ENCODE results near the gene TNNC1. TPM values are rescaled to one million over a fixed set of nuclear protein-coding genes. Genes with fewer than 3 reads are reported as not detected.

TNNC1 gene
- total RNA-seq, 4 donors from 2014 or later: 5,017 to 11,453 (median 7,253) TPM

DNA sequence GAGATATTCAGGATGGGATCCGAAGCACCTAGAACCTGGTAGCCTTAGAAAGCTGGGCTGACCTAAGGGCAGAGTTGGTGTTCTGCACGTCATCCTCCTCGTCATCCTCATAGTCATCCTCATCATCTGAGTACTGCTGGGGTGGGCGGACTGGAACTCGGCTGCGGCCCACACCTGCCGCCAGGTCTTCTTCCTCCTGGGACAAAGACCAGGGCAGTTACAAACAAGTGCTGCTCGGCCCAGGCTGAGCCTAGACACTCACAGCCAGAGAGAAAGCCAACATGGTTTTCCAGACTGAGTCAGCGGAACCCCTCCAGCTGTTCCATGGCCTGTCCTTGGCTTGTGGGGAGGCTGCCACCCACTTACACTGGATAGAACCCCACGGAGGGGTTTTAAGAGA lies 49.5 kb downstream of the TNNC1 start:
- DNase-seq (no peak), ATAC-seq (no peak)
- no peak for TF ChIP-seq POLR2A (IDR thresholded peaks at IDR 0.05)
- TF ChIP-seq, protein P1, sequence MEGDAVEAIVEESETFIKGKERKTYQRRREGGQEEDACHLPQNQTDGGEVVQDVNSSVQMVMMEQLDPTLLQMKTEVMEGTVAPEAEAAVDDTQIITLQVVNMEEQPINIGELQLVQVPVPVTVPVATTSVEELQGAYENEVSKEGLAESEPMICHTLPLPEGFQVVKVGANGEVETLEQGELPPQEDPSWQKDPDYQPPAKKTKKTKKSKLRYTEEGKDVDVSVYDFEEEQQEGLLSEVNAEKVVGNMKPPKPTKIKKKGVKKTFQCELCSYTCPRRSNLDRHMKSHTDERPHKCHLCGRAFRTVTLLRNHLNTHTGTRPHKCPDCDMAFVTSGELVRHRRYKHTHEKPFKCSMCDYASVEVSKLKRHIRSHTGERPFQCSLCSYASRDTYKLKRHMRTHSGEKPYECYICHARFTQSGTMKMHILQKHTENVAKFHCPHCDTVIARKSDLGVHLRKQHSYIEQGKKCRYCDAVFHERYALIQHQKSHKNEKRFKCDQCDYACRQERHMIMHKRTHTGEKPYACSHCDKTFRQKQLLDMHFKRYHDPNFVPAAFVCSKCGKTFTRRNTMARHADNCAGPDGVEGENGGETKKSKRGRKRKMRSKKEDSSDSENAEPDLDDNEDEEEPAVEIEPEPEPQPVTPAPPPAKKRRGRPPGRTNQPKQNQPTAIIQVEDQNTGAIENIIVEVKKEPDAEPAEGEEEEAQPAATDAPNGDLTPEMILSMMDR (IDR thresholded peaks at IDR 0.05 in 4 of 5, conservative IDR thresholded peaks at IDR 0.05 in 1 of 5): no peak
- Histone ChIP-seq H3K27ac (no peak overlapping the region), H3K4me3 (no peak overlapping the region), H3K4me1 (peaks cover 13 to 23% of the 10 kb centered on the region in 2 donors), H3K9me3 (no peaks in the 10 kb centered on the region), H3K36me3 (peaks cover 0 to 77% of the 10 kb centered on the region in 2 donors), H3K27me3 (no peaks in the 10 kb centered on the region)
- in situ Hi-C loops (cut with MboI; ENCODE audit: low sequenced_read_pairs in 4 of 4) (no loop called here), intact Hi-C loops (cut with DNase I; ENCODE audit: low total_unique reads) (no loop called here)

DNA sequence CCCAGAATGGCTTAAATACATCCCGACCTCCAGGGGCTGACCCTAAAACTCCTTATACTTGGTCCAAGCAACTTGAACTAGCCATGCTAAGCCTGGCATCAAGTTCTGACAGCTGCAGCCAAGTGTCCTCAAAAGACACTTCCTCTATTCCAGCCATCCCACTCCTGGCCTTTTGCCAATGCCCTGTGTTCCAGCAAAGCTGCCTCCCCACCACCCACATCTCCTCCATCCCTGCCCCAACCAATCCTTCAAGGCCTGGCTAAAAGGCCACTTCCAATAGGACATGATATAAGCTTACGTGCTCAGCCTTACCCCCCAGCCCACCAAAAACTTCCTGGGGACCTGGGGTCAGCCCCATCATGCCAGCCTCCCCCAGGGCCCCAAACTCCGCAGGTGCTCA lies 49.9 kb downstream of the TNNC1 start:
- DNase-seq: no peak
- peaks cover 0 to 77% of the 10 kb centered on the region in 2 donors for H3K36me3 ChIP-seq
- in situ Hi-C loops (cut with MboI; ENCODE audit: low sequenced_read_pairs in 4 of 4): no loop called here
- no peaks in the 10 kb centered on the region for H3K9me3 ChIP-seq
- H3K4me1 ChIP-seq: peaks cover 9 to 21% of the 10 kb centered on the region in 2 donors
- H3K4me3 ChIP-seq: no peak overlapping the region
- no peak overlapping the region for H3K27ac ChIP-seq
- H3K27me3 ChIP-seq: no peaks in the 10 kb centered on the region
- intact Hi-C loops (cut with DNase I; ENCODE audit: low total_unique reads): no loop called here
- no peak for ATAC-seq
- TF ChIP-seq, protein P1 (IDR thresholded peaks at IDR 0.05 in 4 of 5, conservative IDR thresholded peaks at IDR 0.05 in 1 of 5): no peak
- no peak for TF ChIP-seq POLR2A (IDR thresholded peaks at IDR 0.05)

DNA sequence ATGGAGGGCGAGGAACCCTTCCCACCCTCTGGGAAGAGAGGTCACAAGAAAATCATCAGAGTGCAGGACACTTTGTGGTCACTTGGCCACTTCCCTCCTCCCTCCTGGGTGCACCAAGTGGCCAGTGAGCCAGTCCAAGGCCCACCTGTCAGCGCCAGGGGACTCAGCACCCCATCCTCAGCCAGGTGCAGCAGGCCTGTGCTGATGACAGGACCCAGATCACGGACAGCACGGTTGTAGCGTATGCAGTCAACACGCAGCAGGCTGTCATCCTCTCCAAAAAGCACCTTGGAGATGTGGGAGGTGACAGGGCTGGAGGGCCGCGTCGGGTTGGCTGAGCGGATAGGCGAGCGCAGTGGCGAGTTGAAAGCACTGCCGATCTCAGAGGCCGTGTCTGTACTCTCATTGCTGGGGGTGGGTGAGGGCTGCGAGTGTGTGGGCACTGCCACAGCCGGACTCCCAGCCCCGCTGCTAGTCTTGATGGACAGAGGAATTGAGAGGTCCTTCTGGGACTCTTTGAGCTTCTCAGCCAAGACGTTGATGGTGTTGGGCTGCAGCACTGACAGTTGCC lies 50.5 kb downstream of the TNNC1 start:
- Histone ChIP-seq H3K4me1 (peaks cover 3 to 15% of the 10 kb centered on the region in 2 donors), H3K9me3 (no peaks in the 10 kb centered on the region), H3K27ac (no peak overlapping the region), H3K36me3 (peaks cover 0 to 77% of the 10 kb centered on the region in 2 donors), H3K27me3 (no peaks in the 10 kb centered on the region), H3K4me3 (no peak overlapping the region)
- DNase-seq (no peak), ATAC-seq (no peak)
- in situ Hi-C loops (cut with MboI; ENCODE audit: low sequenced_read_pairs in 4 of 4) (no loop called here), intact Hi-C loops (cut with DNase I; ENCODE audit: low total_unique reads) (no loop called here)
- TF ChIP-seq, protein P1 (IDR thresholded peaks at IDR 0.05 in 4 of 5, conservative IDR thresholded peaks at IDR 0.05 in 1 of 5): no peak
- no peak for TF ChIP-seq POLR2A (IDR thresholded peaks at IDR 0.05)

DNA sequence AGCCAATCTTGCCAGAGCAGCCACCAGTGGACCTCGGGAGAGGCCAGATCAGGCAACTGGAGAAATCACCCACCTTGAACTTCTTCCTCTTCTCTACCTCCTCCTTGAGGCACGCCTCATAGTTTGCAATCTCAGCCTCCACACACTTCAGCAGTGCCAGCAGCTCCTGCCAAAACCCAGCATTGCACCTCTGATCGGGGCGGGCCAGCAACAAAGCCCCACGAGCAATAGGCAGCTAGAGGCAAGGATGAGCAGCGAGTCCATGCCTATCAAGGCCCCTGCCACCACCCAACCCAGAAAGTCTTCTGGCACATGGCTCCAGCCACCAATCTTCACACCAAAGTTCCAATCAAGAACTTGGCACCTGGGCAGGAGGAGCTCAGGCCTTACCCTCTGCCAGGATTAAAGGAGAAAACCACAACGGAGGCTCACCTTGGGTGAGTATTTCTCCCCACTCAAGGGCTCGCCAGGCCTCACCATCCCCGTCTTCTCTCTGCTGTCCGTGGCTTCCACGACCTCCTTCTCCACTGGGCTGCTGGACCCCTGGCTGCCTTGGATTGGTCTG lies 51.1 kb downstream of the TNNC1 start:
- Histone ChIP-seq H3K27me3 (no peaks in the 10 kb centered on the region), H3K9me3 (no peaks in the 10 kb centered on the region), H3K4me3 (no peak overlapping the region), H3K27ac (no peak overlapping the region), H3K36me3 (peaks cover 0 to 76% of the 10 kb centered on the region in 2 donors), H3K4me1 (peaks cover 0 to 9% of the 10 kb centered on the region in 2 donors)
- intact Hi-C loops (cut with DNase I; ENCODE audit: low total_unique reads): no loop called here
- TF ChIP-seq, protein P1 (IDR thresholded peaks at IDR 0.05 in 4 of 5, conservative IDR thresholded peaks at IDR 0.05 in 1 of 5): no peak
- no peak for TF ChIP-seq POLR2A (IDR thresholded peaks at IDR 0.05)
- in situ Hi-C loops (cut with MboI; ENCODE audit: low sequenced_read_pairs in 4 of 4): no loop called here
- no peak for DNase-seq
- no peak for ATAC-seq
